Breast epithelium (tissue), 3 donors: ENCODE measurements around the gene EID2B.

Experiments used
- POLR2A ChIP-seq: fragments of 450-650 bp; IDR thresholded peaks from one replicate; pipeline ENCODE4 v1.6.1; 2016; ENCODE audit warnings: antibody characterized with exemption, mild to moderate bottlenecking, moderate library complexity
- TF ChIP-seq, protein P1 (sequence below), 3 donors: fragments of 450-650 bp; IDR thresholded peaks; one replicate each; pipeline ENCODE4 v1.5.1; 2016 to 2017; ENCODE audit warnings: antibody characterized with exemption in 3 of 3, mild to moderate bottlenecking in 3 of 3, moderate library complexity in 3 of 3

DNA sequence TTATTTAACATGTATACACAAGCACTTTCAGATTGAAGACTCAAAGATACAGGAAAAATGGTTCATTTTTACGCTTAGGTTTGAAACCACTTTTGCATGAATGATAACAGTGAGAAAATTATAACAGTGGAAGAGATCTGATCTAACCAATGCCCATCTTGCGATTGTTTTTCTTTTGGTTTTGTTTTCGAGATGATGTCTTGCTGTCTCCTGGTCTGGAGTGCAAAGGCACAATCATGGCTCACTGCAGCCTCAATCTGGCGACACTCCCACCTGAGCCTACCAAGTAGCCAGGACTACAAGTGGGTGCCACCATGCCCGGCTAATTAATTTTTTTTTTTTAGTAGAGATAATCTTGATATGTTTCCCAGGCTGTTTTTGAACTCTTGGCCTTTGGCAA lies 17.5 kb upstream of the EID2B start:
- TF ChIP-seq, protein P1, sequence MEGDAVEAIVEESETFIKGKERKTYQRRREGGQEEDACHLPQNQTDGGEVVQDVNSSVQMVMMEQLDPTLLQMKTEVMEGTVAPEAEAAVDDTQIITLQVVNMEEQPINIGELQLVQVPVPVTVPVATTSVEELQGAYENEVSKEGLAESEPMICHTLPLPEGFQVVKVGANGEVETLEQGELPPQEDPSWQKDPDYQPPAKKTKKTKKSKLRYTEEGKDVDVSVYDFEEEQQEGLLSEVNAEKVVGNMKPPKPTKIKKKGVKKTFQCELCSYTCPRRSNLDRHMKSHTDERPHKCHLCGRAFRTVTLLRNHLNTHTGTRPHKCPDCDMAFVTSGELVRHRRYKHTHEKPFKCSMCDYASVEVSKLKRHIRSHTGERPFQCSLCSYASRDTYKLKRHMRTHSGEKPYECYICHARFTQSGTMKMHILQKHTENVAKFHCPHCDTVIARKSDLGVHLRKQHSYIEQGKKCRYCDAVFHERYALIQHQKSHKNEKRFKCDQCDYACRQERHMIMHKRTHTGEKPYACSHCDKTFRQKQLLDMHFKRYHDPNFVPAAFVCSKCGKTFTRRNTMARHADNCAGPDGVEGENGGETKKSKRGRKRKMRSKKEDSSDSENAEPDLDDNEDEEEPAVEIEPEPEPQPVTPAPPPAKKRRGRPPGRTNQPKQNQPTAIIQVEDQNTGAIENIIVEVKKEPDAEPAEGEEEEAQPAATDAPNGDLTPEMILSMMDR (IDR thresholded peaks at IDR 0.05), result no peak
- no peak for TF ChIP-seq POLR2A
